ENCODE results near the gene EIF2AK2.

- TF ChIP-seq, protein P1, sequence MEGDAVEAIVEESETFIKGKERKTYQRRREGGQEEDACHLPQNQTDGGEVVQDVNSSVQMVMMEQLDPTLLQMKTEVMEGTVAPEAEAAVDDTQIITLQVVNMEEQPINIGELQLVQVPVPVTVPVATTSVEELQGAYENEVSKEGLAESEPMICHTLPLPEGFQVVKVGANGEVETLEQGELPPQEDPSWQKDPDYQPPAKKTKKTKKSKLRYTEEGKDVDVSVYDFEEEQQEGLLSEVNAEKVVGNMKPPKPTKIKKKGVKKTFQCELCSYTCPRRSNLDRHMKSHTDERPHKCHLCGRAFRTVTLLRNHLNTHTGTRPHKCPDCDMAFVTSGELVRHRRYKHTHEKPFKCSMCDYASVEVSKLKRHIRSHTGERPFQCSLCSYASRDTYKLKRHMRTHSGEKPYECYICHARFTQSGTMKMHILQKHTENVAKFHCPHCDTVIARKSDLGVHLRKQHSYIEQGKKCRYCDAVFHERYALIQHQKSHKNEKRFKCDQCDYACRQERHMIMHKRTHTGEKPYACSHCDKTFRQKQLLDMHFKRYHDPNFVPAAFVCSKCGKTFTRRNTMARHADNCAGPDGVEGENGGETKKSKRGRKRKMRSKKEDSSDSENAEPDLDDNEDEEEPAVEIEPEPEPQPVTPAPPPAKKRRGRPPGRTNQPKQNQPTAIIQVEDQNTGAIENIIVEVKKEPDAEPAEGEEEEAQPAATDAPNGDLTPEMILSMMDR (conservative IDR thresholded peaks at IDR 0.05; ENCODE audit: low read depth in 2 of 2) = no peak
- TF ChIP-seq POLR2AphosphoS5 (IDR thresholded peaks at IDR 0.05; ENCODE audit: low read depth) (no peak), EZH2 (IDR thresholded peaks at IDR 0.05; ENCODE audit: low read depth, unreplicated experiment) (no peak), JUNB (IDR thresholded peaks at IDR 0.05; ENCODE audit: unreplicated experiment) (no peak), CREB1 (CRISPR knock-in tag; IDR thresholded peaks at IDR 0.05; ENCODE audit: low read depth) (no peak)
- TF ChIP-seq, protein P2, sequence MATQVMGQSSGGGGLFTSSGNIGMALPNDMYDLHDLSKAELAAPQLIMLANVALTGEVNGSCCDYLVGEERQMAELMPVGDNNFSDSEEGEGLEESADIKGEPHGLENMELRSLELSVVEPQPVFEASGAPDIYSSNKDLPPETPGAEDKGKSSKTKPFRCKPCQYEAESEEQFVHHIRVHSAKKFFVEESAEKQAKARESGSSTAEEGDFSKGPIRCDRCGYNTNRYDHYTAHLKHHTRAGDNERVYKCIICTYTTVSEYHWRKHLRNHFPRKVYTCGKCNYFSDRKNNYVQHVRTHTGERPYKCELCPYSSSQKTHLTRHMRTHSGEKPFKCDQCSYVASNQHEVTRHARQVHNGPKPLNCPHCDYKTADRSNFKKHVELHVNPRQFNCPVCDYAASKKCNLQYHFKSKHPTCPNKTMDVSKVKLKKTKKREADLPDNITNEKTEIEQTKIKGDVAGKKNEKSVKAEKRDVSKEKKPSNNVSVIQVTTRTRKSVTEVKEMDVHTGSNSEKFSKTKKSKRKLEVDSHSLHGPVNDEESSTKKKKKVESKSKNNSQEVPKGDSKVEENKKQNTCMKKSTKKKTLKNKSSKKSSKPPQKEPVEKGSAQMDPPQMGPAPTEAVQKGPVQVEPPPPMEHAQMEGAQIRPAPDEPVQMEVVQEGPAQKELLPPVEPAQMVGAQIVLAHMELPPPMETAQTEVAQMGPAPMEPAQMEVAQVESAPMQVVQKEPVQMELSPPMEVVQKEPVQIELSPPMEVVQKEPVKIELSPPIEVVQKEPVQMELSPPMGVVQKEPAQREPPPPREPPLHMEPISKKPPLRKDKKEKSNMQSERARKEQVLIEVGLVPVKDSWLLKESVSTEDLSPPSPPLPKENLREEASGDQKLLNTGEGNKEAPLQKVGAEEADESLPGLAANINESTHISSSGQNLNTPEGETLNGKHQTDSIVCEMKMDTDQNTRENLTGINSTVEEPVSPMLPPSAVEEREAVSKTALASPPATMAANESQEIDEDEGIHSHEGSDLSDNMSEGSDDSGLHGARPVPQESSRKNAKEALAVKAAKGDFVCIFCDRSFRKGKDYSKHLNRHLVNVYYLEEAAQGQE (IDR thresholded peaks at IDR 0.05; ENCODE audit: unreplicated experiment) = no peak
Measured at GRCh38 chr2:37192551-37192950, 35.8 kb upstream of the EIF2AK2 start.
